ENCODE data around the gene ZNF750.

ZNF750 gene

DNA sequence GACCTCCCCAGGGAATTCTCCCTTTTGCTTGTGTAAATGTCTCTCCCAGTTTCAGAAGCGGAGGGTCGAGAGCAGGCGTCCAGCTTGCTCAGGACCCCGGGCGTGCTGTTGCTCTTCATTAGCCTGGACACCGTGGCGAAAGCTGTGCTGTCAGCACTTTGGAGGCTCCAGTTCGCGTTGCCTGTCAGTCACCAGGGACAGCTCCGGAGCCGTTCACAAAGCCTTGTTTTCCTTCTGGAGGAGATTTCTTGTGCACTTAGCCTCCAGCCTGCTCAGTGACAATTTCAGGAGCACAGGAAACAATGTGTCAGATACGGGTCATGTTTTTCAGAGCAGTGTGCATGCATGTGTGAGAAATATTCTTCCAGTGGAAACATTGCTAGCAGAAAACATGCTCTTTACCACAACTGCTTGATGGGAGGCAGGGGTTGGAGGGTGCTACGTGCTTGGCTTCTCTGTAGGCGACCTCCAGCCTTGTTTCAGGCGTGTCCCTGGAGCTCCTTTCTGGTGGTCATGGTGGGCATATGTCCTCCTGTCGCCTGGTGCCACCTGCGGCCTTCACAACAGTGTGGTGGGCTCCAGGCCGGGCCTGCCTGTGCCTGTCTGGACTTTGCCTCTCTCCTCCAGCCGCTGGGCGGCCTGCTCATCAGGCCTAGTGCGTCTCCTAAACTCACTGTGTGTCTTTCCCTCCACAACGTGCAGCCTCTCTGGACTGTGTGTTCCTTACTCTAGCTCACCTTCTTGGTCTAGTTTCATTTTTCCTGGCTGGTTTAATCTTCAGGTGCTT lies 29.0 kb downstream of the ZNF750 start:
- no peak for DNase-seq

DNA sequence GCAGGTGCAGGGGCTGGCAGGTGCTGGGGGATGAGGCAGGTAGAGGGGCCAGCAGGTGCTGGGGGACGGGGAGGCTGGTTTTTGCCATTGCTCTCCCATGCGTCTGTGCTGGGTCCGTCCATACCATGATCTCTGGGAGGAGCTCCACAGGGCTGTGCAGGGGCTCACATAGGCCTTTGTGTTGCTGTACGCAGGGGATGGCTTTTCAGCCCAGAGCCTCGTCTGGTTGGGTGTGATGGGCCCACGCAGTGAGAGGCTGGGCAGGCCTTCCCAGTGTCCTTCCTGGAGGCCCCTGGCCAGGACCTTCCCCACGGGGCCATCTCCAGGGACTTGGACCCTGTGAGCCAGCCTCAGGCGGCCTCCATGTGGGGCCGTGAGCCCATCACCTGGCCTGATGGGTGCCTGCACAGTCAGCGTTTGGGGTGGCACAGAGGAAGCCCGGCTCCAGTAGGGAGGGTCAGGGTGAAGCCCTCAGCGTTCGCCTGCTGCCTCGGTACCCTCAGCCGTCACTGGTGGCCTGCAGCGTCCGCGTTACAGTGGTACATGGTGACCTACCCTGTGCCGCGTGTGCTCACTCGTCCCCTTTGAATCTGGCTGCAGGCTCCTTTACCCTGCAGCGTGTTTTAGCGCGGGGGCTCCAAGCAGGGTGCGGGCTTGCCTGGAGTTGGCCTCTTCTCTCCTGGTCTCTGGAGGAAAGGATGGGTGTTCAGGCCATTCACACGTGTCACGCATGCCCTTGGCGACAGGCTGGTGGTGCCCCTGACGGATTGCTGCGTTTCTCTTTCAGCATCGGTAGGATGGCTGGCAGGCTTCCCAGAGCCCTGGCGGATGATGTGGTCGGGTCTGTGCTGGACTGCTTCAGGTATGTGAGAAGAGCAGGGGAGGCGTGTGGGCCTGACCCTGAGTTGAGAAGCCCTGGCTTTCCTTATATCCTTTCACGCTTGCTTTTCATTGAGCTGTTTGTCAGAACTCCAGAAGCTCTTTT lies 30.6 kb downstream of the ZNF750 start:
- no peak for DNase-seq

DNA sequence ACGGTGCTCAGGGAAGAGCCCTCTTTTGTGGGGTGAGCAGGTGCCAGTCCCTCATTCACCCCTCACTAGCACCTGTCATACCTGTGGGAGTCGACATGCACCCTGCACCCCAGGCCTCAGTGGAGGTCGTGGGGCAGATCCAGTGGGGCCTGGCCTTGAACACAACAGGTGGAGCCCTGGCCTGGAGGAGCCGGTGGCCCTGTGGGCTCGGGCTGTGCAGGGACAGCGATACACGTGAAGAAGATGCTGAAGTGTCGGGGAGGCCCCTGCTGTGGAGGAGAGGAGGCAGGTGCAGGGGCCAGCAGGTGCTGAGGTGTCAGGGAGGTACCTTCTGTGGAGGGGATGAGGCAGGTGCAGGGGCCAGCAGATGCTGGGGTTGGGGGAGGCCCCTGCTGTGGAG lies 31.8 kb downstream of the ZNF750 start:
- no peak for DNase-seq

DNA sequence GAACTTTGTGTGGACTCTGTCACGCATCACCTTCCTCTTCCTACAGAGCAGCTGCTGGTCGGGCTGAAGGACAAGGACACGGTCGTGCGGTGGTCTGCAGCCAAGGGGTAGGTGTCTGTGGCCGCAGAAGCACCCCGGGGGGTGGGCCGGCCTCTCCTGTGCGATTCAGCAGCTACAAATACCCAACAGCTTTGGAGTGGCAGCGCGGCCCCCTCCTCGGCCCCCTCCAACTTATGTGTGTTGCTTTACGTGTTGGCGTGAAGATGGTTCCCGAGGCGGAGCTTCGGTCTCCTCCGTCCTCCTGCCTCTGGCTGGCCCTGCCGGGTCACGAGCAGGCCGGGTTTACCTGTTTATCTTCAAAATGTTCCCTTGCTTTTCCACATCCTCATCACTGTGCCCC lies 32.3 kb downstream of the ZNF750 start:
- DNase-seq: no peak

DNA sequence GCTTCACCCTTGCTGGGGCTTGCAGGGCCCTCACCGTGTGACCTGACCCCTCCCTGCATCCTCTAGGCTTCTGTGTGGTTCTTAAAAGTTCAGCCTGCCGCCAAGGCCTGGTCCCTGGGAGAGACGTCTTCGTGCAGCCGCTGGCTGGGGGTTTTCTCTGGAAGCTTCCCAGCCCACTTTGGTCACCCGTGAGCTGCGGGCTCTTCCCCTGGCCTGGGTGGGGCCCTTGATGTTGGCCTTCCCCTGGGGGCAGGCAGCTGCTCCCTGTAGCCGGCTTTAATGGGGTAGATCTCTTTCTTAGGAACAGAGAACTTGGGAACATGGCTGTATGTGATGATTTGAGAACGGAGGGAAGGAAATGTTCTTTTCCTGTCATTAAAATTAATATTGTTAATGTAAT lies 32.7 kb downstream of the ZNF750 start:
- no peak for DNase-seq

DNA sequence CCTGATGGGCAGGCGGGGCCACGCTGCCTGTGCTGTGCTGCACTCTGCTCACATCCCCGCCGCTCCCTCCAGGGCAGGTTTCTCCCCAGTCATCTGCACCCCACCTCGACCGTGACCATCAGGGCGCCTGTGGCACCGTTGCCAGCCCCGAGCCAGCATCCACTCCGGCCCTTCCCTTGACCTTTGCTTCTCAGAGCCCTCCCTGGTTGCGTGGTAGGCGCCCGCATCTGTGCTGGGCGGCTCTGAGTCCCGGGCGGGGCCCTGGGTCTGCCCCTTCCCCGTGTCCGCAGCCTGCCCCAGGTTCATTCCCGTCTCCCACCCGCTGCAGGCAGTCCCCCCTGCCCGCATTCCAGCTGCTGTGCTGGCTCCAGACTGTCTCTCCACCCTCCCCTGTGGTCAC lies 33.2 kb downstream of the ZNF750 start:
- no peak for DNase-seq

DNA sequence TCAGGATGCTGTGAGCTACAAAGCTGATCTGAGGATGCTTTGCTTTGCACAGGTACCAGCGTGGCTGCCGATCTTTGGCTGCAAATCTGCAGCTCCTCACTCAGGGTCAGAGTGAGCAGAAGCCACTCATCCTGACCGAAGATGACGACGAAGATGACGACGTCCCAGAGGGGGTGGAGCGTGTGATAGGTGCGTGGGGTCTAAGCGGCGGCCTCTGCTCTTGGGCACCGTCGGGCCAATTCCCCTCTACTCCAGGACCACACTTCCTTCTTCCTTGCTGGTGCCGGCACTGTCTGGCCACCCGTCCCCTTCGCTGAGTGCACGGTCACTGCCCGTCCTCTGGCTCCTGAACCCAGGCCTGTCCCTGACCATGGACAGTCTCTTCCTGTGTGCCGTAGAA lies 34.0 kb downstream of the ZNF750 start:
- DNase-seq: no peak

DNA sequence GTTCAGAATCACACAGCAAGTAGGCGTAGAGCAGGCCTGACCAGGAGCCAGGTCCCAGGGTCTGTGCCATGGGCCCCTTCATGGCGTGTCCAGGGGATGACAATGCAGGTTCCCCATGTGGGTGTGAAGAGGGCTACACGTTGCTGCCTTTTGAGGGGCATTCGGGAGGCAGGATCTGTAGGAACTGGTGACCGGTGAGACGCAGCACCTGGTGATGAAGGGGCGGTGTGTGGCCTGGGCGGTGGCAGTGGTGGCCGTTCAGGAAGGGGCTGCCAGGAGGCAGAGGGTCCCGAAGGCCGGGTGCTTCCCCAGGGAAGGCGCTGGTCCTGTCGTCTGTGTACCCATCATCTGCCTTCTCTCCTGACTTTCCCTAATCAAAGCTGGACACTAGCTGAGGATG lies 34.6 kb downstream of the ZNF750 start:
- DNase-seq: no peak

DNA sequence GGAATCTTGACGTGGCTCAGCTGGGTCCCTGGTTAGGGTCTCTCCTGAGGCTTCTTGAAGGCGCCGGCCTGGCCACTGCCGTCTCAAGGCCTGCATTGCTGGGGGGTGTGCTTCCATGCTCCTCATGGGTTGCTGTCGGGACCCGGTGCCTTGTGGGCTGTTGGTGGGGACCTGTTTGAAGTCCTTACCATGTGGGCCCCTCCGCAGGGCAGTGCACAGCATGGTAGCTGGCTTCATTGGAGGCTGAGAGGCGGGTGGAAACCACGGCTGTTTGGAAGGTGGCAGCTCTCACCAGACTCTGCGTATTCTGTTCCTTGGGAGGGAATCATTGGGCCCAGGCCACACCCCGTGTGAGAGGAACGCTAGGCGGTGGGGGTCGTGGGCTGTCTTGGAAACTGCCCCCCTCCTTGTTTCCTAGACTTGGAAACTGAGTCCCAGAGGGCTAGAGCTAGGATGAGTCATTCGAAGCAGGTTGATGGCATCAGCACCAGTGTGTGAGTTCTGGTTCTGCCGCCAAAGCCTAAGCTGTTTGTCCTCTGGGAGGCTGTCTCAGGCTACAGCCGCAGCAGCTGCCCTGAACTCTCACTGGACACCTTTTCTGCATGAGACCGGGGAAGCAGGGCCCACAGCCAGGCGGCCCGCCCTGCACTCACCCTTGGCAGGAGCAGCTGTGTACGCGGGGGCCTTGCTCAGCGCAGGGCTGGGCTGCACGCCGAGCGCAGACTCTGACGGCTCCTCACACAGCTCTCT lies 35.2 kb downstream of the ZNF750 start:
- DNase-seq: no peak

DNA sequence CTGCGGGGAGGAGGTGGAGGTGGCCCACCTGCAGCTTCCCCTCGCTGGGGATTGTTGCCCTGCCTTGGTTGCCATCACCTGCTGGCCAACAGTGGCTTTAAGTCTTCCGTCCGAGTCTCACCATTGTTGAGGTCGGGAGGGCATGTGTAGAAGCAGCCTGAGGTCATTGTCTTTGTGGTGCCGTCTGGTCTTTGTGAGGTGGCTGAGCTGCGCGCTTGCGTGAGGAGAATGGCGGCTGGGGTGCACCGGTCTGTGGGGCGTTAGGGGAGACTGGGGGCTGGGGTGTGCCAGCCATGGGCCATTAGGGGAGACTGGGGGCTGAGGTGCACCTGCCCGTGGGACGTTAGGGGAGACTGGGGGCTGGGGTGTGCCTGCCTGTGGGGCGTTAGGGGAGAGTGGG lies 36.2 kb downstream of the ZNF750 start:
- DNase-seq: no peak

DNA sequence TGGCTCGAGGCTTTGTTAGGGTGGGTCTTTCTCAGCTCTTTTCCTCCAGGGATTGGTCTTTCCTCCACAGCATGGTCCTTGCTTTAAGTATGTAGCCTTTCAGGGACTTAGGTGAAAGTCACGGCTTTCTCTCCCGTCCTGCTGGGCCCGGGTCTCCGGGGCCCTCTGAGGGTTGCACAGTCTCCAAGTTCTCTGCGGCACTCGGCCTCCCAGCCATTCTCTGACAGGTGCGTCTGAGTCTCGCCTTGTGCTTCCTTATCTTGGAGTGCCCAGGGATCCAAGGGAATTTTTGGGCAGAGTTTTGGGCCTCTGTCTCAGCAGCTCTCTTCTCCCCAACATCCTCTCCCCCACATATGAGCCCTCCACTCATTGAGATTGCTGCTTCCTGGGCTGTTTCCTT lies 36.6 kb downstream of the ZNF750 start:
- no peak for DNase-seq

DNA sequence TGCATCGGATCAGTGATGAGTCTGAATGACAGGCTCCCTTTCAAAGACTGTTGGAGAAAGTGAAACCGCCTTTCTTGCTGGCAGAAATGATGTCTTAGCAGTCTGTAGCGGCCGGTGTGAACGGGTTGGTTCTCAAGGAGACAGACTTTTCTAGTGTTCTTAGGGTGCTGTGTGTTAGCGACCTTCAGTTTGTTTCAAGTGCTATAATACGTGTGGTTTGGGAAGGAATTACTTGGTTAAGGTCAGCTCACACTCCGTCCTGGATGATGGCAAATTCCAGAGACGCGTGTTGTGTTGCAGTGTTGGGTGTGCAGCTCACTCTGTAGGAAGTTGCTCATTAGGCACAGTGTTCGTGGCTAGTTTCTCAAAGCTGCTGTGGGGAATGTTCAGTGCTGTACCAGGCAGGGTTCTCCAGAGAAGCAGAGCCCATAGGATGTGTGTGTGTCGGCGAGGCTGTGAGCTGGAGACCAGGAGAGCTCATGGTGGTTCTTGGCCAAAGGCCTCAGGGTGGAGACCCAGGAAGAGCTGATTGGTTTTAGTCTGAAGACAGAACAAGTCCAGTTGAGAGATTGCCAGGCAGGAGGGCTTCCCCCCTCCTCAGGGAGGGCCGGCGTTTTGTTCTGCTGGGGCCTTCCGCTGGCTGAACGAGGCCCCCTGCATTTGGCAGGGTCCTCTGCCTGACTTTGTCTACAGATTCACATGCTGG lies 37.6 kb downstream of the ZNF750 start:
- no peak for DNase-seq

DNA sequence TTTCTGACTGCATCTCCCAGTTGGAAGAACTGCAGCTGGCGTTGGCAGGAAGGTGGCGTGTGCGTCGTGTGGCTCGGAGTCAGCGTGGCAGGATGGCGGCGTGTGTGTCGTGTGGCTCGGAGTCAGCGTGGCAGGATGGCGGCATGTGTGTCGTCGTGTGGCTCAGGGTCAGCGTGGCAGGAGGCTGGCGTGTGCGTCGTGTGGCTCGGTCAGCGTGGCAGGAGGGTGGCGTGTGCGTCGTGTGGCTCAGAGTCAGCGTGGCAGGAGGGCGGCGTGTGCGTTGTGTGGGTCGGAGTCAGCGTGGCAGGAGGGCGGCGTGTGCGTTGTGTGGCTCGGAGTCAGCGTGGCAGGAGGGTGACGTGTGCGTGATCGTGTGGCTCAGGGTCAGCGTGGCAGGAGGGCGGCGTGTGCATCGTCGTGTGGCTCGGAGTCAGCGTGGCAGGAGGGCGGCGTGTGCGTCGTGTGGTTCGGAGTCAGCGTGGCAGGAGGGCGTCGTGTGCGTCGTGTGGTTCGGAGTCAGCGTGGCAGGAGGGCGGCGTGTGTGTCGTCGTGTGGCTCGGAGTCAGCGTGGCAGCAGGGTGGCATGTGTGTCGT lies 38.3 kb downstream of the ZNF750 start:
- DNase-seq: no peak

DNA sequence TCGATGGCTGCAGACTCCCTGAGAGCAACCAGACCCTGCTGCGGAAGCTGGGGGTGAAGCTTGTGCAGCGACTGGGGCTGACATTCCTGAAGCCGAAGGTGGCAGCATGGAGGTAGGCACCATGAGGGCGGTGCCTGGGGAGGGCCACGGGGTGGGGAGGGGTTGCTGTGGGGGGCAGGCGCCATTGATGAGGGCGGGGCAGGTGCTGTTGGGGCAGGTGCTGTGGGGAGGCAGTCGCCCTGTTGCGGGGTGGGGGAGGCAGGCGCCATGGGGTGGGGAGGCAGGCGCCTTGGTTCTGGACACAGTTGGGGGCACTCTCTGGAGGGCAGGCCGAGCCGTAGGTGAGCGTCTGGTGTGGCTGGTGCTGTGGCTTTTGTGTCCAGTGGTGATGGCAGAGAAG lies 38.9 kb downstream of the ZNF750 start:
- no peak for DNase-seq

DNA sequence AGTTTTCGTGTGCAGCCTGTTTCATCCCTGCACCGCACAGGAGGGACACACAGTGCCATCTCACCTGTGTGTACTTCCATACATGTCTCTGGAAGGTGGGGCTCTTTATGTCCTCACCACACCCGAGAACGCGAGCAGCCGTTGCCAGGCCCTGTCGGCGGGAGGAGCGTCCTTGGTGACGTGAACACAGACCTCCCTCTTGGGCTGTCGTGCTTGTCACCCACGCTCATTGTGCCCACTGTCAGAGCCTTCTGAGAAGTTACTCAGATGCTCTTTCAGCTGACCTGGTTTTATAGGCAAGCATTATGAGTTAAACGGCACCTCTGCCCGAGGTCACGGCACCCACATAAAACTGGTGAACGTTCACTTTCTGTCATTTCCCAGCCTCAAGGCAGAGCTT lies 40.2 kb downstream of the ZNF750 start:
- DNase-seq: no peak

DNA sequence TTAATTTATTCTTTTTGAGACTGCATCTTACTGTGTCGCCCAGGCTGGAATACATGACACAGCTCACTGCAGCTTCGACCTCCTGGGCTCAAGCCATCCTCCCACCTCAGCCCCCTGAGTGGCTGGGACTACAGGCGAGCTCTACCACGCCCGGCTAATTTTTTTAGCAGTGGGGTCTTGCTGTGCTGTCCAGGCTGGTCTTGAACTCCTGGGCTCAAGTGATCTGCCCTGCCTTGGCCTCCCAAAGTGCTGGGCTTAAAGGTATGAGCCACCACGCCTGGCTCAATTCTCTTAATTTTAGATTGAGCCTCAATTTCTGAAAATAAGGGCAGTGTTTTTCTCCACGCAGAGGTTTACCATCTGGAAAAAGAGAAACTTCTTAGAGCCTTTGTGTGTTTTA lies 41.1 kb downstream of the ZNF750 start:
- no peak for DNase-seq

DNA sequence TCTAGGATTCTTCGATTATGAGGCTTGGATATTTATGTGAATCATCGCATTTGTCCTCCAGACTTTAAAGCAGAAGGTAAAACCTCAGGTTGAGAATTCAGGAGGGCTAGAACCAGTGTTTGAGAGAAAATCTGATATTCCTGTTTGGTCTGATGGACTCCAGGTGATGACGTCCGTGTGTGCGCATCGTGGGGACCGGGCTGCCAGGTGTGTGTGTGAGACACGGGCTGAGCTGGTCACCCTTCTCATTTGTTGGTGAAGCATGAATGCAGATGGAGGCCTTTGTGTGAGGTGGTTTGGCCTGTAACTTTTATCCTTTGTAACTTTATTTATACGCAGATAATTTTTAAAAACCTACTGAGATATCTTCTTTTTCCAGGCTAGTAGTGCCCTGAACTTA lies 42.8 kb downstream of the ZNF750 start:
- DNase-seq: no peak

DNA sequence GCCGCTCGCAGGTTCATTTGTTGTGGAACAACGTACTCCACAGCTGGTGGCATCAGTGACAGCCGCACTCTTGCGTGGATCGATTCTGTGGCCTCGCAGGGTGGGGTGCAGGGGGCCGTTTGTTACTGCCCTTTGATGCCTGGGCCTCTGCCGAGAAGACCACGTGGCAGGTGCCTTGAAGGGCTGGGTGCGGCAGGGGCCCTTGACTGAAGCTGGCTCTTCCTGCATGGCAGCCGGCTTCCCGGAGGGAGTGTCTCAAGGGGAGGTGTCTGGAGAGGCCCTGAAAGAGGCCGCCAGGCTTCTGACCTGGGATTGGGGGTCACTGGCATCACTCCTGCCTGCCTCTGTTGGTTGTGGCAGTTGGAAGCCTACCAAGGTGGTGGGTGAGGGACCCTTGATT lies 44.2 kb downstream of the ZNF750 start:
- DNase-seq: no peak

DNA sequence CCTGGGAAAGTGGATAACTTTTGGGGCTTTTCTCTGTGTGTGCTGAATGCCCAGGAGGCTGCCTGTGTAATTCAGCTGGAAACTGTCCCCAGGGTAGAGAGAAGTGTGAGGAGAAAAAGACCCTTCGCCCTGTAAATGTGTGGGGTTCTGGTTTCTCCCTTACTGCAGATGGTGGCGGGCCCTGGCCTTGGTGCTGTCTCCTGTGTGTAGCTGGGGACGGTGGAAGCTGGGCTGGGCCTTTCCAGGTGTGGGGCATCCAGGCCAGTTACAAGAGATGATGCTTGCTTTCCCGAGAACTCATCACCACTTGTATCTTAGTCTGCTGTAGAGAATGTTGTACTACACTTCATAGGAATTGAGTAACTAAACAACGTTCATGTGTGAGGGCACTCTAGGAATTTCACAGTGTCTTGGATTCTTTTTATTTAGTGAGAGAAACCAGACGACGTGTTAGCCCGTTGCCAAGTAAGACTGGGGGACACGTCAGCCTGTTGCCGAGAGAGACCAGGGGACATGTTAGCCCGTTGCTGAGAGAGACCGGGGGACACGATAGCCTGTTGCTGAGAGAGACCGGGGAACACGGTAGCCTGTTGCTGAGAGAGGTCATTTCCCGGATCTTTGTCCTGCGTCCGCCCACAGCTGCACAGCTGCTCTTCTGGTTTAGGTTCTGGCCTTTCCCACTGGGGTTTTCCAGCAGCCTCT lies 44.9 kb downstream of the ZNF750 start:
- no peak for DNase-seq

DNA sequence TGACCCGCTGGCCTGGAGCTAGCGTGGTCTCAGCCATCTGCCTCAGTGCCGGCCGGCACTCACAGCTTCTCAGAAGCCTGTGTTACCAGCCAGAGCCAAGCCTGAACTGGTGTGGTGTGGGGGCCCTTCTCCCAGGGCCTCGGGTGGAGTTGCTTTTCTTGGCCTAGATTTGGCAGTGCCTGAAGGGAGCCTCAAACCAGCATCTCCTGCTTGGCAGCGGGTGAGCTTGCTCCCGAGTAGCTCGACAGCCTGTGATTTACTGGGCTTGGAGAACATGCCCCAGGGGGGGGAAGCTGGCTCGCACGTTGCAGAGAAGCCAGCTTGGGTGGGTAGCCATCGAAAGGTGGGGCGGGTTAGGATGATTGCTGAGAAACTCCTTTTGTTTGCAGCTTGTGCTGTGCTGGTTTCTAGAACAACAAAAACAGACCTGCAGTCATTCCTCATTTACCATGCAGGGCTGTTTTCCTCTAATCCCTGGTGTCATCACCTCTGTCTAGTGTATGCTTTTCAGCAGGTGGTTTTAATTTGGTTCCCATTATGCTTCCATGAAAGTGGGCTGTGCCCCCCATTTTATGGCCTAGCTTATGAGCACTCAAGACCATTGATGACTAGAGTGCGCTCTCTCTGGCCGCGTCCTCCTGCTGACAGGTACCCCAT lies 45.7 kb downstream of the ZNF750 start:
- DNase-seq: peak; percentile 54

DNA sequence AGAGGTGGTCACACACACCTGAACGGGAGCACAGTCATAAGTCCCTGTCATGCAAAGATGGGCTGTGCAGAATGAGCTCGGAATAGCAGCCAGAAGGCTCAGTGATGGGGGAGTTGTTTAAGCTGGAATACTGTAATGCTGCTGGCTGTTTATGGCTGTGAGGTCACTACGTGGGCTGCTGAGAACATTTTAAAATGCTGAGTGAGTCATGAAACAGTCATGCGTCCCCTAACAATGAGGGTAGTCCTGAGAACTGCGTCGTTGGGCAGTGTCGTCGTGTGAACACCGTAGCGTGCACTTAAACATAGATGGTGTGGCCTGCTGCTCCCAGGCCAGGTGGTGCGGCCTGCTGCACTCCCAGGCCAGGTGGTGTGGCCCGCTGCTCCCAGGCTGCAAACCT lies 48.3 kb downstream of the ZNF750 start:
- no peak for DNase-seq
